ENCODE data around the gene DGKG. TPM values are rescaled to one million over a fixed set of nuclear protein-coding genes. Genes with fewer than 3 reads are reported as not detected.

The DGKG gene
- total and polyA plus RNA-seq, 2 of the 8 experiments (the other 6 are each of a cell fraction or from before 2014, with no cell fraction given): 0.30 to 0.48 TPM

DNA sequence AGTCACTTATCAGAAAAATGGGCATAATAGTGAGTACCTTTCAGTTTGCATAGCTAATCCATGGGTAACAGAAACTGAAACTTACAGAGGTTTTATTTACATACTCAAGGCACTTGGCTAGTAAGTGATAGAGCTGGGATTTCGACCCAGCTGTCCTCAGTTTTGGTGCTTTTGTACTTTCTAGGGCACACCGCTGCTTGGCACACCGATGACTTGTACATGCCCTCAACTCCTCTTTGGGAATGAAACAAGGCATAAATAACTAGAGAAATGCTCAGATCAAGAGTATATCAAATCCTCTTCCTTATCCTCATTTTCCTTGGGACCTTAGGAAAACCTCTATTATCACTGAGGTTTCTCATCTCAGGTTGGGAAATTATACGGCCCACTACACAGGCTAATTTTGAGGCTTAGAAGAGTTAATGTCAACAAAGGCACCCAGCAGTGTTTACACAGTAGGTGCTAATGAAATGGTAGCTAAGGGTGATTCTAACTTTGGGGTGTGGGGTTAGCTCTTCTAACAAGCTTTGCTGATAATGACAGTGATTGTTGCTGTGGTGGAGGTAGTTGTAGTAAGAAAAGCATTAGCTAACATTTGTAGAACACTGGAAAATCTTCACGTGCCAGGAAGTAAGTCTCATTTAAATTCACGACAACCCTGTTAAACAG, 20.3 kb upstream of the DGKG start:
- Histone ChIP-seq H3K36me3 (ENCODE audit: control insufficient read depth in 2 of 4, insufficient read depth in 4 of 4, low read length in 3 of 4) (no peaks in the 10 kb centered on the region), H3K23me2 (ENCODE audit: low read depth, low read length) (no peaks in the 10 kb centered on the region; the same call in 1 of the 2 replicates), H3K9me3 (ENCODE audit: insufficient read depth in 2 of 2, low read depth in 1 of 2, low read length in 1 of 2) (no peaks in the 10 kb centered on the region), H2BK15ac (ENCODE audit: low read length) (no peak overlapping the region), H3K56ac (replicated peaks; ENCODE audit: insufficient read length, low read depth, low read length) (no peak overlapping the region), H4K8ac (ENCODE audit: extremely low read depth, insufficient read depth, low read length) (no peak overlapping the region), H4K5ac (ENCODE audit: insufficient read length, low read depth, low read length) (no peak overlapping the region), H2BK120ac (replicated peaks; ENCODE audit: low read depth, low read length) (no peak overlapping the region), H3K27ac (ENCODE audit: low read depth, low read length) (no peak overlapping the region), H3K14ac (ENCODE audit: insufficient read length) (no peak overlapping the region), H3K27me3 (replicated peaks in 1 of 4; ENCODE audit: control insufficient read depth in 3 of 4, extremely low read depth in 1 of 4, insufficient read depth in 3 of 4, low read length in 3 of 4) (0 out of 7 replicates have a peak, but pooled peaks cover 0 to 2% (median 0%) of the 10 kb centered on the region in 4 experiments), H3K4ac (replicated peaks; ENCODE audit: insufficient read length, low read depth, low read length) (no peak overlapping the region), H2BK12ac (ENCODE audit: low read depth, low read length) (no peak overlapping the region), H3K79me1 (ENCODE audit: low read depth, low read length) (no peaks in the 10 kb centered on the region), H4K20me1 (replicated peaks in 1 of 2; ENCODE audit: control insufficient read depth in 1 of 2, insufficient read depth in 2 of 2, low read length in 2 of 2) (no peaks in the 10 kb centered on the region), H3K18ac (ENCODE audit: extremely low read depth, low read length) (no peak overlapping the region), H2AK5ac (ENCODE audit: low read depth, low read length) (no peak overlapping the region), H3K9ac (replicated peaks in 1 of 4; ENCODE audit: extremely low read depth in 1 of 4, low read depth in 3 of 4, low read length in 3 of 4) (no peak overlapping the region), H2BK20ac (ENCODE audit: low read length) (no peak overlapping the region), H3K23ac (ENCODE audit: insufficient read length) (no peak overlapping the region), H3K4me3 (ENCODE audit: extremely low read depth in 1 of 4, insufficient read depth in 2 of 4, low read depth in 3 of 4, low read length in 4 of 4) (no peak overlapping the region), H4K91ac (replicated peaks; ENCODE audit: insufficient read length, low read length) (no peak overlapping the region), H3K4me2 (ENCODE audit: insufficient read depth in 1 of 2, low read depth in 2 of 2, low read length in 2 of 2) (no peak overlapping the region), H3K79me2 (ENCODE audit: control insufficient read depth in 1 of 2, insufficient read depth in 2 of 2, low read length in 2 of 2) (no peaks in the 10 kb centered on the region), H2BK5ac (ENCODE audit: low read depth, low read length) (no peak overlapping the region), H3K4me1 (replicated peaks in 1 of 4; ENCODE audit: control insufficient read depth in 3 of 4, insufficient read depth in 4 of 4, low read length in 3 of 4) (peaks cover 0 to 4% (median 0%) of the 10 kb centered on the region in 4 experiments; a peak in 2 of 7 replicates), H2AFZ (ENCODE audit: low read length) (no peak overlapping the region)
- POLR2A ChIA-PET (ENCODE audit: partially characterized antibody): no interaction called here
- no peak for DNase-seq (ENCODE audit: low read depth in 1 of 2, low spot score in 2 of 2)
- no peak for FAIRE-seq
- CTCF ChIA-PET (ENCODE audit: partially characterized antibody): interaction anchor here (0.8 to 3.1 kb wide), 4 partner anchors 10 to 85 kb away, joined by 3 to 9 read pairs (median 3); no protein-coding TSS in a partner anchor
- WGBS, 2 experiments (ENCODE audit: extremely low coverage in 1 of 2, insufficient coverage in 1 of 2, insufficient read length in 1 of 2, insufficient replicate concordance in 2 of 2, low coverage in 1 of 2, low lambda C conversion rate in 2 of 2, missing lambda C conversion rate in 1 of 2): 82% methylated on average over 6 of the region's 6 CpGs; no CpG with 5 or more reads in 1 of the 2 experiments
- TF ChIP-seq RNF2 (IDR thresholded peaks at IDR 0.05; ENCODE audit: borderline replicate concordance, low read depth, low read length, missing control alignments, poor library complexity, severe bottlenecking) (no peak), NRF1 (IDR thresholded peaks at IDR 0.05; ENCODE audit: low read depth, low read length) (no peak), EGR1 (IDR thresholded peaks at IDR 0.05; ENCODE audit: borderline replicate concordance, low read depth, low read length) (no peak), SIN3A (conservative IDR thresholded peaks at IDR 0.05 in 1 of 2, IDR thresholded peaks at IDR 0.05 in 1 of 2; ENCODE audit: low read depth in 1 of 2, low read length in 2 of 2) (no peak), EZH2 (IDR thresholded peaks at IDR 0.05; ENCODE audit: low read depth, low read length, severe bottlenecking) (no peak), CHD2 (IDR thresholded peaks at IDR 0.05; ENCODE audit: low read length) (no peak), HDAC2 (IDR thresholded peaks at IDR 0.05; ENCODE audit: borderline replicate concordance in 1 of 2, low read depth in 2 of 2, low read length in 2 of 2) (no peak), CHD1 (IDR thresholded peaks at IDR 0.05; ENCODE audit: low read depth, low read length) (no peak), SP2 (IDR thresholded peaks at IDR 0.05; ENCODE audit: low read length) (no peak), TEAD4 (IDR thresholded peaks at IDR 0.05; ENCODE audit: low read depth, low read length) (no peak), NANOG (IDR thresholded peaks at IDR 0.05; ENCODE audit: insufficient read depth, low read depth, low read length, poor library complexity, severe bottlenecking) (no peak), SIX5 (IDR thresholded peaks at IDR 0.05; ENCODE audit: low read depth, low read length) (no peak)
